HEK293 (cell line): ENCODE data around the gene EPS8L3.
"Not testable (repeated sequence)": the region's sequence is repeated elsewhere in the genome, so short reads cannot be mapped to it uniquely, and the experiment has no call there.

Experiments used
- CTCF ChIA-PET: fragments of 350-600 bp; formaldehyde crosslinking; extraction: SDS; loops from one replicate; lab custom pipeline; 2021; ENCODE audit warnings: antibody characterized with exemption; lab: Yijun Ruan, JAX
- POLR2A ChIA-PET: fragments of 300-600 bp; formaldehyde crosslinking; extraction: SDS; loops from one replicate; lab custom pipeline; 2020; ENCODE audit warnings: antibody characterized with exemption, inconsistent platforms; lab: Yijun Ruan, JAX
- H3K27ac ChIP-seq: fragments of 200-500 bp; sonication (Bioruptor generic); 2 replicates; pipeline ENCODE4 v1.5.1; 2014; ENCODE audit warnings: low read depth, low read length, control low read depth, inconsistent platforms; ENCODE audit errors: extremely low read depth
- H3K36me3 ChIP-seq, 2 experiments: fragments of 200-500 bp in 1 of 2; sonication (Bioruptor generic) in 1 of 2; 1 replicate in 1 of 2; 2 replicates in 1 of 2; pipeline ENCODE4 v1.5.1; 2014 to 2017; ENCODE audit warnings: inconsistent platforms in 2 of 2, low read length in 2 of 2; ENCODE audit not compliant: control insufficient read depth in 2 of 2, insufficient read depth in 1 of 2
- H3K4me1 ChIP-seq: fragments of 200-500 bp; sonication (Bioruptor generic); 2 replicates; pipeline ENCODE4 v1.5.1; 2014; ENCODE audit warnings: mild to moderate bottlenecking, low read length, inconsistent platforms; ENCODE audit not compliant: control insufficient read depth, insufficient read depth
- H3K4me3 ChIP-seq: 2 replicates; pipeline ENCODE4 v1.5.1; 2011; ENCODE audit warnings: low read depth, mild to moderate bottlenecking, control low read depth, low read length, moderate library complexity
- H3K9me3 ChIP-seq: fragments of 200-500 bp; sonication (Bioruptor generic); 2 replicates; pipeline ENCODE4 v1.5.1; 2014; ENCODE audit warnings: low read depth, low read length, inconsistent platforms; ENCODE audit not compliant: control insufficient read depth, insufficient read depth
- INSM2 ChIP-seq: fragments of 450-650 bp; formaldehyde crosslinking; IDR thresholded peaks from 2 replicates; pipeline ENCODE4 v1.5.1; 2016; ENCODE audit warnings: missing biosample characterization, missing genetic modification characterization
- SALL2 ChIP-seq: fragments of 450-650 bp; formaldehyde crosslinking; IDR thresholded peaks from 2 replicates; pipeline ENCODE4 v1.5.0; 2017; ENCODE audit warnings: missing biosample characterization, mild to moderate bottlenecking, missing genetic modification characterization, borderline replicate concordance
- ZBTB26 ChIP-seq: fragments of 450-650 bp; formaldehyde crosslinking; optimal IDR thresholded peaks from 2 replicates; pipeline ENCODE3; 2016; ENCODE audit warnings: missing biosample characterization, mild to moderate bottlenecking, missing genetic modification characterization
- ZNF16 ChIP-seq: fragments of 450-650 bp; formaldehyde crosslinking; IDR thresholded peaks from 2 replicates; pipeline ENCODE4 v1.5.1; 2016; ENCODE audit warnings: low read depth, missing biosample characterization, missing genetic modification characterization
- ZNF169 ChIP-seq: fragments of 450-650 bp; formaldehyde crosslinking; IDR thresholded peaks from 2 replicates; pipeline ENCODE4 v1.5.1; 2016; ENCODE audit warnings: missing biosample characterization, missing genetic modification characterization
- ZNF175 ChIP-seq: fragments of 450-650 bp; formaldehyde crosslinking; IDR thresholded peaks from 2 replicates; pipeline ENCODE4 v1.5.1; 2016; ENCODE audit warnings: missing biosample characterization, missing genetic modification characterization
- ZNF18 ChIP-seq: fragments of 450-650 bp; formaldehyde crosslinking; IDR thresholded peaks from 2 replicates; pipeline ENCODE4 v1.5.1; 2016; ENCODE audit warnings: missing biosample characterization, missing genetic modification characterization
- ZNF19 ChIP-seq: fragments of 450-650 bp; formaldehyde crosslinking; IDR thresholded peaks from 2 replicates; pipeline ENCODE4; 2016; ENCODE audit warnings: missing biosample characterization, missing genetic modification characterization, low read depth
- ZNF473 ChIP-seq: fragments of 450-650 bp; formaldehyde crosslinking; IDR thresholded peaks from 2 replicates; pipeline ENCODE4 v1.5.1; 2017; ENCODE audit warnings: missing biosample characterization, missing genetic modification characterization
- ZNF513 ChIP-seq: fragments of 450-650 bp; IDR thresholded peaks from 2 replicates; pipeline ENCODE4 v1.5.1; 2018; ENCODE audit warnings: missing biosample characterization, missing genetic modification characterization
- ZNF701 ChIP-seq: fragments of 450-650 bp; formaldehyde crosslinking; IDR thresholded peaks from 2 replicates; pipeline ENCODE4 v1.5.1; 2016; ENCODE audit warnings: missing biosample characterization, missing genetic modification characterization
- ZNF777 ChIP-seq: fragments of 450-650 bp; formaldehyde crosslinking; IDR thresholded peaks from 2 replicates; pipeline ENCODE4 v1.5.1; 2017; ENCODE audit warnings: missing biosample characterization, missing genetic modification characterization, borderline replicate concordance
- ZNF837 ChIP-seq: fragments of 450-650 bp; formaldehyde crosslinking; IDR thresholded peaks from 2 replicates; pipeline ENCODE4 v1.5.1; 2016; ENCODE audit warnings: missing biosample characterization, missing genetic modification characterization
- ZSCAN30 ChIP-seq: fragments of 450-650 bp; IDR thresholded peaks from 2 replicates; pipeline ENCODE4 v1.5.1; 2018; ENCODE audit warnings: missing biosample characterization, mild to moderate bottlenecking, missing genetic modification characterization, moderate library complexity

The EPS8L3 gene

GRCh38 chr1:109756848-109757521 is 6.7 kb downstream of the EPS8L3 start:
- TF ChIP-seq ZNF18 (no peak), ZBTB26 (tag by site-specific recombination) (no peak), ZSCAN30 (tag by site-specific recombination) (no peak), ZNF777 (tag by site-specific recombination) (no peak), INSM2 (tag by site-specific recombination) (no peak), ZNF19 (tag by site-specific recombination) (no peak)
- Histone ChIP-seq H3K4me1 (no peaks in the 10 kb centered on the region), H3K27ac (no peak overlapping the region), H3K9me3 (no peaks in the 10 kb centered on the region), H3K36me3 (no peaks in the 10 kb centered on the region), H3K4me3 (no peak overlapping the region)
- CTCF ChIA-PET = interaction anchor here (0.6 to 3.4 kb wide), 4 partner anchors 20 to 446 kb away, joined by 3 to 12 read pairs (median 4); partner anchors contain the start of gene AHCYL1
- POLR2A ChIA-PET = no interaction called here

GRCh38 chr1:109756325-109756724 is 7.4 kb downstream of the EPS8L3 start:
- H3K36me3 ChIP-seq, H3K4me1 ChIP-seq, H3K4me3 ChIP-seq, H3K27ac ChIP-seq, POLR2A ChIA-PET, H3K9me3 ChIP-seq: not testable (repeated sequence)
- CTCF ChIA-PET = interaction anchor here (0.9 to 3.4 kb wide), 2 partner anchors 114 to 228 kb away, joined by 3 to 12 read pairs; partner anchors contain the start of gene AHCYL1

GRCh38 chr1:109754738-109755137 is 9.0 kb downstream of the EPS8L3 start:
- H3K9me3 ChIP-seq = no peaks in the 10 kb centered on the region
- H3K27ac ChIP-seq = no peak overlapping the region
- H3K4me1 ChIP-seq = no peaks in the 10 kb centered on the region
- CTCF ChIA-PET = interaction anchor here (1.5 to 3.4 kb wide), 2 partner anchors 22 to 230 kb away, joined by 6 to 12 read pairs; partner anchors contain the start of gene AHCYL1
- no peaks in the 10 kb centered on the region for H3K36me3 ChIP-seq
- POLR2A ChIA-PET = no interaction called here
- no peak overlapping the region for H3K4me3 ChIP-seq
- no peak for TF ChIP-seq ZNF701 (tag by site-specific recombination)
- no peak for TF ChIP-seq ZNF473 (tag by site-specific recombination)
- TF ChIP-seq ZNF169 = no peak

- ChIA-PET CTCF (interaction anchor here (0.8 to 1.2 kb wide), 2 partner anchors 108 to 112 kb away, joined by 4 read pairs; no protein-coding TSS in a partner anchor), POLR2A (no interaction called here)
- no peak overlapping the region for H3K4me3 ChIP-seq
- no peak overlapping the region for H3K27ac ChIP-seq
- no peaks in the 10 kb centered on the region; the same call in 1 of the 2 replicates for H3K9me3 ChIP-seq
- H3K36me3 ChIP-seq = no peaks in the 10 kb centered on the region
- no peak for TF ChIP-seq ZNF16
- no peak for TF ChIP-seq SALL2 (tag by site-specific recombination)
- TF ChIP-seq ZNF513 (tag by site-specific recombination) = no peak
- no peak for TF ChIP-seq ZNF175 (tag by site-specific recombination)
- no peak for TF ChIP-seq ZNF837 (tag by site-specific recombination)
- H3K4me1 ChIP-seq = no peaks in the 10 kb centered on the region
Measured at GRCh38 chr1:109751531-109752260, 12.0 kb downstream of the EPS8L3 start.
